Activated naive CD8-positive, alpha-beta T cell treated with anti-CD3 and anti-CD28 coated beads, Interleukin-2, amount 50 U/mL, for 24 hours (primary cell): Measurements from ENCODE around the gene STRIP1.

Experiments used
- ATAC-seq: fragments of 150-1000 bp; cut with Tn5 transposase; one replicate; pipeline ENCODE4 v1.10.0; 2021
- DNase-seq: peaks from one replicate; pipeline ENCODE4 v3.0.0; 2021
- H3K27ac Mint-ChIP-seq: one replicate; pipeline ENCODE4 v1.8.0; 2021; ENCODE audit warnings: mild to moderate bottlenecking, mixed read lengths
- H3K27me3 Mint-ChIP-seq: one replicate; pipeline ENCODE4 v1.8.0; 2021; ENCODE audit warnings: mixed read lengths
- H3K36me3 Mint-ChIP-seq: one replicate; pipeline ENCODE4 v1.8.0; 2021; ENCODE audit warnings: low read depth, mixed read lengths
- H3K4me1 Mint-ChIP-seq: one replicate; pipeline ENCODE4 v1.8.0; 2021; ENCODE audit warnings: mixed read lengths
- H3K4me3 Mint-ChIP-seq: one replicate; pipeline ENCODE4 v1.8.0; 2021; ENCODE audit warnings: mild to moderate bottlenecking, moderate library complexity, mixed read lengths
- H3K9me3 Mint-ChIP-seq: one replicate; pipeline ENCODE4 v1.8.0; 2021; ENCODE audit warnings: mixed read lengths

STRIP1 gene

GRCh38 chr1:110053552-110054428, 19.4 kb downstream of the STRIP1 start:
- no peaks in the 10 kb centered on the region for H3K27me3 Mint-ChIP-seq
- no peaks in the 10 kb centered on the region for H3K4me1 Mint-ChIP-seq
- H3K27ac Mint-ChIP-seq: no peak overlapping the region
- H3K9me3 Mint-ChIP-seq: no peaks in the 10 kb centered on the region
- H3K36me3 Mint-ChIP-seq: peaks cover 43% of the 10 kb centered on the region
- H3K4me3 Mint-ChIP-seq: no peak overlapping the region
- ATAC-seq (peak; percentile 68), DNase-seq (peak; percentile 78)

- ATAC-seq: no peak
- Mint-ChIP-seq H3K9me3 (no peaks in the 10 kb centered on the region), H3K27ac (no peak overlapping the region), H3K27me3 (no peaks in the 10 kb centered on the region), H3K36me3 (peaks cover 40% of the 10 kb centered on the region), H3K4me1 (no peaks in the 10 kb centered on the region), H3K4me3 (no peak overlapping the region)
- no peak for DNase-seq
Measured at GRCh38 chr1:110055493-110056284, 21.3 kb downstream of the STRIP1 start.

- H3K27ac Mint-ChIP-seq: no peak overlapping the region
- no peaks in the 10 kb centered on the region for H3K4me1 Mint-ChIP-seq
- H3K9me3 Mint-ChIP-seq: no peaks in the 10 kb centered on the region
- ATAC-seq: no peak
- H3K27me3 Mint-ChIP-seq: no peaks in the 10 kb centered on the region
- DNase-seq: no peak
- no peak overlapping the region for H3K4me3 Mint-ChIP-seq
- H3K36me3 Mint-ChIP-seq: peaks cover 37% of the 10 kb centered on the region
Measured at GRCh38 chr1:110056285-110056683, 21.9 kb downstream of the STRIP1 start.

DNA sequence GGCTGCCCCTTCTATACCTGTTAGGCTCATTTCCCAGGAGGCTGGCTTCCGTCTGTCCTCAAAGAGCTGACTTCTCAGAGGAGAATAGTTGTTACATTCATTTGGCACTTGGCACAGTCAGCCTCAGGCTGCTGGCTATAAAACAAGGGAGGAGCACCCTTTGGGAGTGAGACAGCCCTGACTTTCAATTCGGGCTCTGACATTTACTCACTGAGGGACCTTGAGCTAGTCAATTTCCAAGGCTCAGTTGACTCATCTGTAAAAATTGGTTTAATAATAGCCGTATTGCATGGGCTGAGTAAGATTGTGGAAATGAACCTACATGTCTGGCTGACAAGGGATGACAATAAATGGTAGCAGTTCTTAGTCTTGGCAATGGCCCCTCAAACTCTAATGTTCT, 22.4 kb downstream of the STRIP1 start:
- no peak for DNase-seq
- ATAC-seq: no peak
- peaks cover 37% of the 10 kb centered on the region for H3K36me3 Mint-ChIP-seq
- H3K4me3 Mint-ChIP-seq: no peak overlapping the region
- no peaks in the 10 kb centered on the region for H3K9me3 Mint-ChIP-seq
- H3K27me3 Mint-ChIP-seq: no peaks in the 10 kb centered on the region
- no peaks in the 10 kb centered on the region for H3K4me1 Mint-ChIP-seq
- no peak overlapping the region for H3K27ac Mint-ChIP-seq

GRCh38 chr1:110057963-110058518, 23.6 kb downstream of the STRIP1 start:
- H3K9me3 Mint-ChIP-seq: no peaks in the 10 kb centered on the region
- no peaks in the 10 kb centered on the region for H3K27me3 Mint-ChIP-seq
- H3K27ac Mint-ChIP-seq: no peak overlapping the region
- no peak overlapping the region for H3K4me3 Mint-ChIP-seq
- H3K4me1 Mint-ChIP-seq: no peaks in the 10 kb centered on the region
- DNase-seq (no peak), ATAC-seq (no peak)
- peaks cover 32% of the 10 kb centered on the region for H3K36me3 Mint-ChIP-seq

DNA sequence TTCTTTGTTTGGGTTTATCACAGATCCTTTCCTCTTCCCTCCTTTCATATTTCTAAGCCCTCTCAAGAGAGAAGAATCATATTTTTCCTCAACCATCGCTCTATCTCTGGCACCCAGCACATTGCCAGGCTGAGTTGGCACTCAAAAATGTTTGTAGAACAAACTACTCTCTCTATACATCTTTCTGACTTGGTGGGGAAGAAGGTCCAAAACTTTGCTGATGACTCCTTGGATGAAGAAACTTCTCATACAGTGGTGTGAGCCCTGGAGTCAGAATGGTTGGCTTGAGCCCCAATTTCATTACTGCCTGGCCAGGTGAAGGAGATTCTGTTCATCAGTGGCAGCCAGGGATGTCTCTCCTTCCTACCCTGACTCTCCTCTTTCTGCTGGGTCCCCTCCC, 24.2 kb downstream of the STRIP1 start:
- no peak for ATAC-seq
- no peaks in the 10 kb centered on the region for H3K27me3 Mint-ChIP-seq

DNA sequence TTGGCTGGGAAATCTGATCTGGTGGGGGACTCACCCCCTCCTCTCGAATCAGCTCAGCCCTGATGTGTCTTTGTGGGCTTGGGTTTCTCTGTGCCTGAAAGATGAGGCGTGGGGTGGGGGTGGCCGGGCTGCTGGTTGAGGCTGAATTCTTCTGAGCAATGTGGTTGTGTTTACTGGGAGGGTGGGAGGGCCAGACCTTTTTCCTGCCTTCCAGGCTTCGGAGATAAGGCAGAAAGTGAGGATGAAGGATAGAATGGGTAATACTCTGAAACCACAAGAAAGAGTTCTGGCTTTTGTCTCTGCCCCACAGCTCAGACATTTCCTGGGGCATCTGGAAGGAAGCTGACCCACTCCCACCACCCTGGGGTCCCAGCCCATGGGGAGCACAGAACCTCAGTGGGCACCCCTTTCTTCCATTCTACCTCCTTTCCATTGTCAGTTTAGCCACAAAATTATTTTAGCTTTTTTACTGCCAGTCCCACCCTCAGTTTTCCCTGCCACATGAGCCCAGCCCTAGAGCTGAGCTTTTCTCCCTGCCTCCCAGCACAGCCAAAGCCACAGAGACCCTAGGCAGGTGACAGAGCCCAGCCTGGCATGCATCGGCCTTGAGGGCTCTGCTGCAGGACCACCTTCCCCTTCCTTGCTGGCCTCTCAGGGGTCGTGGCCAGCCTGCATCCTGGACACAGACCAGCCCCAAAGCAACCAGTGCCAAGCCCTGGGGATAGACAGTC, 24.9 kb downstream of the STRIP1 start:
- ATAC-seq: no peak
- no peak overlapping the region for H3K27ac Mint-ChIP-seq
- no peak overlapping the region for H3K4me3 Mint-ChIP-seq

More for the DNA sequence above, 24.2 kb downstream of the STRIP1 start:
- Mint-ChIP-seq H3K4me3 (no peak overlapping the region), H3K27ac (no peak overlapping the region), H3K9me3 (no peaks in the 10 kb centered on the region), H3K4me1 (no peaks in the 10 kb centered on the region), H3K36me3 (peaks cover 26% of the 10 kb centered on the region)
- DNase-seq: no peak

GRCh38 chr1:110060034-110060661, 25.7 kb downstream of the STRIP1 start:
- H3K36me3 Mint-ChIP-seq: peaks cover 18% of the 10 kb centered on the region
- H3K9me3 Mint-ChIP-seq: no peaks in the 10 kb centered on the region
- no peaks in the 10 kb centered on the region for H3K4me1 Mint-ChIP-seq
- peak; percentile 83 for DNase-seq
- no peak overlapping the region for H3K4me3 Mint-ChIP-seq
- no peaks in the 10 kb centered on the region for H3K27me3 Mint-ChIP-seq
- ATAC-seq: peak; percentile 75
- no peak overlapping the region for H3K27ac Mint-ChIP-seq

More for the DNA sequence above, 24.9 kb downstream of the STRIP1 start:
- Mint-ChIP-seq H3K4me1 (no peaks in the 10 kb centered on the region), H3K27me3 (no peaks in the 10 kb centered on the region), H3K36me3 (peaks cover 22% of the 10 kb centered on the region), H3K9me3 (no peaks in the 10 kb centered on the region)
- no peak for DNase-seq

- no peaks in the 10 kb centered on the region for H3K27me3 Mint-ChIP-seq
- H3K27ac Mint-ChIP-seq: no peak overlapping the region
- DNase-seq (no peak), ATAC-seq (no peak)
- peaks cover 15% of the 10 kb centered on the region for H3K36me3 Mint-ChIP-seq
- no peaks in the 10 kb centered on the region for H3K4me1 Mint-ChIP-seq
- H3K9me3 Mint-ChIP-seq: no peaks in the 10 kb centered on the region
- no peak overlapping the region for H3K4me3 Mint-ChIP-seq
Measured at GRCh38 chr1:110060662-110061060, 26.2 kb downstream of the STRIP1 start.

GRCh38 chr1:110061341-110061740, 26.9 kb downstream of the STRIP1 start:
- H3K36me3 Mint-ChIP-seq: peaks cover 13% of the 10 kb centered on the region
- DNase-seq: no peak
- no peak for ATAC-seq
- no peaks in the 10 kb centered on the region for H3K9me3 Mint-ChIP-seq
- no peak overlapping the region for H3K4me3 Mint-ChIP-seq
- H3K27me3 Mint-ChIP-seq: peaks cover 5% of the 10 kb centered on the region
- H3K27ac Mint-ChIP-seq: no peak overlapping the region
- no peaks in the 10 kb centered on the region for H3K4me1 Mint-ChIP-seq

- no peak for ATAC-seq
- H3K27ac Mint-ChIP-seq: no peak overlapping the region
- DNase-seq: no peak
- peaks cover 7% of the 10 kb centered on the region for H3K36me3 Mint-ChIP-seq
- peaks cover 16% of the 10 kb centered on the region for H3K27me3 Mint-ChIP-seq
- no peak overlapping the region for H3K4me3 Mint-ChIP-seq
- no peaks in the 10 kb centered on the region for H3K4me1 Mint-ChIP-seq
- no peaks in the 10 kb centered on the region for H3K9me3 Mint-ChIP-seq
Measured at GRCh38 chr1:110062612-110063011, 28.2 kb downstream of the STRIP1 start.

DNA sequence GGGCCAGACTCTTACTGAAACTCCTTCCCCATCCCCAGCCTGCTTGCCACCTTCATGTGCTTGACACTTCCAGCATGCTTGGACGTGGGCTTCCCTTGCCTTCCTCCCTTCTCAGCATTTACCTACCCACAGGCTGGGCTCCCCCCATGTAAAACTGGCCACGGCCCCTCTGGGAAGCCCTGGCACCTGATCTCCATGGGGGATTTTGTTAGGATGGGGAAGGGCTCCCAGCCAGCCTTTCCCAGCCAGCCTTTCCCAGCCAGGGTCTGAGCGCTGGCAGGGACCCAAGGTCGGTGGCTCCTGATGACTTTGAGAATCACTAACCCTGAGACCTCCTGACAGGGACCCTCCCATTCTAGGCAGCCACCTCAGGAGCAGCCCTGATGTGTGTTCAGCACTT, 29.4 kb downstream of the STRIP1 start:
- DNase-seq (no peak), ATAC-seq (no peak)
- H3K4me1 Mint-ChIP-seq: peaks cover 7% of the 10 kb centered on the region
- H3K27me3 Mint-ChIP-seq: peaks cover 26% of the 10 kb centered on the region
- no peaks in the 10 kb centered on the region for H3K9me3 Mint-ChIP-seq
- no peak overlapping the region for H3K4me3 Mint-ChIP-seq
- no peak overlapping the region for H3K27ac Mint-ChIP-seq
- H3K36me3 Mint-ChIP-seq: peaks cover 5% of the 10 kb centered on the region

DNA sequence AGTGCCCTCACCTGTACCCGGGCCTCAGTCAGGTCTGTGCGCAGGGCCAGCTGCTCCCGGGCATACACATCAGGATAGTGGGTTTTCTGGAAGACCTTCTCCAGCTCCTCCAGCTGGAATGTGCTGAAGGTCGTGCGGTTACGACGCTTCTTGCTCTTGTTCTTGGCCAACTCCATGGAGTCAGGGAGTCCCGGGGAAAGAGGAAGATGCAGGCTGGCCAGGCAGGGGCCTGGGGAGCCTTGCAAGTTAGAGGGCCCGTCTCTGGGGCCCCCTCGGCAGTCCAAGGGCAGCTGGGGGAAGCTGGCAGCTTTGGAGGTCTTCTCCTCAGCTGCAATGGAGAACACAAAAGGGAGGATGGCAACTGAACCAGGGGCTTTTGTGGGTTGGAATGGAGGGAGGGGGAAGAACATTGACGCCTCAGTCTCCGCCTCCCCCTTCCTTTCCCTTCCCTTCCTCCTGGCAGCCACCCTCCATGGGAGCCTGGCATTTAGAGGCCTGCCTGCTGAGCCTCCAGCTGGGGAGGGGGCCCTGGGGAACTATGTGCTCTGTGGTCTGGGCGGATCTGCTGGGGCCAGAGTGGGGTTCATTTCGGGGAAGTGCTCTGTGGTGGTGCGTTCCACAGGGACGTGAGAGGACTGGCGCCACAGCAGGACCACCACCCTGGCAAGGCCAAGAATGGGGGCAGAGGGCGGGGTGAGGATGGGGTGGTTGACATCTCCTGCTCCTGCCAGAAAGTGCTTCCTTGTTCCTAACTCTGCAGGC, 30.3 kb downstream of the STRIP1 start:
- no peak for ATAC-seq
- Mint-ChIP-seq H3K27me3 (peaks cover 29% of the 10 kb centered on the region), H3K27ac (no peak overlapping the region), H3K4me3 (no peak overlapping the region), H3K36me3 (peaks cover 5% of the 10 kb centered on the region), H3K4me1 (peaks cover 7% of the 10 kb centered on the region), H3K9me3 (no peaks in the 10 kb centered on the region)
- no peak for DNase-seq
